Measurements from ENCODE around the gene SMIM32. TPM values are rescaled to one million over a fixed set of nuclear protein-coding genes. Genes with fewer than 3 reads are reported as not detected.

Gene SMIM32
- total RNA-seq, 6 experiments from 2014 or later: 0.25 to 1.1 TPM; not detected in 4

GRCh38 chr5:136185974-136186665, 6.8 kb downstream of the SMIM32 start:
- intact Hi-C loops (cut with DNase I): no loop called here
- H3K27me3 ChIP-seq: no peaks in the 10 kb centered on the region
- DNase-seq (no peak), ATAC-seq (no peak)
- H3K4me3 ChIP-seq: no peak overlapping the region
- H3K9me3 ChIP-seq: no peaks in the 10 kb centered on the region
- WGBS (ENCODE audit: insufficient coverage, low coverage, low lambda C conversion rate, missing lambda C conversion rate): 88% methylated on average over 5 of the region's 5 CpGs
- H3K4me1 ChIP-seq: peaks cover 0 to 11% (median 0%) of the 10 kb centered on the region in 4 donors
- peaks cover 0 to 3% (median 0%) of the 10 kb centered on the region in 4 donors for H3K36me3 ChIP-seq
- no peak overlapping the region for H3K27ac ChIP-seq
- TF ChIP-seq POLR2A (IDR thresholded peaks at IDR 0.05) (no peak), CTCF (IDR thresholded peaks at IDR 0.05) (no peak)

- Histone ChIP-seq H3K27me3 (no peaks in the 10 kb centered on the region), H3K27ac (no peak overlapping the region), H3K4me1 (peaks cover 0 to 9% (median 0%) of the 10 kb centered on the region in 4 donors), H3K36me3 (peaks cover 0 to 5% (median 1%) of the 10 kb centered on the region in 4 donors), H3K9me3 (no peaks in the 10 kb centered on the region), H3K4me3 (no peak overlapping the region)
- DNase-seq: no peak
- 86% methylated on average over 1 of the region's 1 CpG for WGBS (ENCODE audit: insufficient coverage, low coverage, low lambda C conversion rate, missing lambda C conversion rate)
- ATAC-seq: no peak
- intact Hi-C loops (cut with DNase I): no loop called here
- TF ChIP-seq POLR2A (IDR thresholded peaks at IDR 0.05) (no peak), CTCF (IDR thresholded peaks at IDR 0.05) (no peak)
Measured at GRCh38 chr5:136182618-136183017, 10.3 kb downstream of the SMIM32 start.

GRCh38 chr5:136174021-136174659, 18.8 kb downstream of the SMIM32 start:
- ATAC-seq (peak; percentile 88 to 98 (median 93)), DNase-seq (no peak)
- no peaks in the 10 kb centered on the region for H3K9me3 ChIP-seq
- H3K27ac ChIP-seq: no peak overlapping the region
- 54% methylated on average over 2 of the region's 2 CpGs for WGBS (ENCODE audit: insufficient coverage, low coverage, low lambda C conversion rate, missing lambda C conversion rate)
- no peaks in the 10 kb centered on the region for H3K4me1 ChIP-seq
- H3K27me3 ChIP-seq: no peaks in the 10 kb centered on the region
- intact Hi-C loops (cut with DNase I): no loop called here
- no peak for TF ChIP-seq POLR2A (IDR thresholded peaks at IDR 0.05)
- peak; percentile 62 to 84 (median 66) for TF ChIP-seq CTCF (IDR thresholded peaks at IDR 0.05)
- peaks cover 0 to 25% (median 11%) of the 10 kb centered on the region in 4 donors for H3K36me3 ChIP-seq
- H3K4me3 ChIP-seq: no peak overlapping the region

- intact Hi-C loops (cut with DNase I): no loop called here
- H3K27ac ChIP-seq: no peak overlapping the region
- no peak for TF ChIP-seq POLR2A (IDR thresholded peaks at IDR 0.05)
- TF ChIP-seq CTCF (IDR thresholded peaks at IDR 0.05): no peak
- H3K9me3 ChIP-seq: no peaks in the 10 kb centered on the region
- 100% methylated on average over 1 of the region's 3 CpGs for WGBS (ENCODE audit: insufficient coverage, low coverage, low lambda C conversion rate, missing lambda C conversion rate)
- no peak overlapping the region for H3K4me3 ChIP-seq
- DNase-seq (no peak), ATAC-seq (no peak)
- H3K27me3 ChIP-seq: no peaks in the 10 kb centered on the region
- H3K36me3 ChIP-seq: peaks cover 0 to 10% (median 4%) of the 10 kb centered on the region in 4 donors
- no peaks in the 10 kb centered on the region for H3K4me1 ChIP-seq
Measured at GRCh38 chr5:136169218-136169617, 23.7 kb downstream of the SMIM32 start.

Data from right lobe of liver (tissue), 6 donors.